HEK293 (cell line): ENCODE measurements around the gene ENSA.
"Not testable (repeated sequence)": the region's sequence is repeated elsewhere in the genome, so short reads cannot be mapped to it uniquely, and the experiment has no call there.

Source experiments
- CTCF ChIA-PET: fragments of 350-600 bp; formaldehyde crosslinking; extraction: SDS; loops from one replicate; lab custom pipeline; 2021; ENCODE audit warnings: antibody characterized with exemption; lab: Yijun Ruan, JAX
- POLR2A ChIA-PET: fragments of 300-600 bp; formaldehyde crosslinking; extraction: SDS; loops from one replicate; lab custom pipeline; 2020; ENCODE audit warnings: antibody characterized with exemption, inconsistent platforms; lab: Yijun Ruan, JAX
- H3K27ac ChIP-seq: fragments of 200-500 bp; sonication (Bioruptor generic); 2 replicates; pipeline ENCODE4 v1.5.1; 2014; ENCODE audit warnings: low read depth, low read length, control low read depth, inconsistent platforms; ENCODE audit errors: extremely low read depth
- H3K36me3 ChIP-seq, 2 experiments: fragments of 200-500 bp in 1 of 2; sonication (Bioruptor generic) in 1 of 2; 1 replicate in 1 of 2; 2 replicates in 1 of 2; pipeline ENCODE4 v1.5.1; 2014 to 2017; ENCODE audit warnings: inconsistent platforms in 2 of 2, low read length in 2 of 2; ENCODE audit not compliant: control insufficient read depth in 2 of 2, insufficient read depth in 1 of 2
- H3K4me1 ChIP-seq: fragments of 200-500 bp; sonication (Bioruptor generic); 2 replicates; pipeline ENCODE4 v1.5.1; 2014; ENCODE audit warnings: mild to moderate bottlenecking, low read length, inconsistent platforms; ENCODE audit not compliant: control insufficient read depth, insufficient read depth
- H3K4me3 ChIP-seq: 2 replicates; pipeline ENCODE4 v1.5.1; 2011; ENCODE audit warnings: low read depth, mild to moderate bottlenecking, control low read depth, low read length, moderate library complexity
- H3K9me3 ChIP-seq: fragments of 200-500 bp; sonication (Bioruptor generic); 2 replicates; pipeline ENCODE4 v1.5.1; 2014; ENCODE audit warnings: low read depth, low read length, inconsistent platforms; ENCODE audit not compliant: control insufficient read depth, insufficient read depth
- CTCF ChIP-seq: fragments of 450-650 bp; formaldehyde crosslinking; IDR thresholded peaks from 2 replicates; pipeline ENCODE4 v1.5.1; 2016; ENCODE audit warnings: missing biosample characterization, missing genetic modification characterization
- MEIS1 ChIP-seq: sonication (generic); formaldehyde crosslinking; IDR thresholded peaks from 2 replicates; pipeline ENCODE4 v1.8.1; 2022; ENCODE audit warnings: missing genetic modification reagents, mild to moderate bottlenecking, borderline replicate concordance
- RBAK ChIP-seq: fragments of 450-650 bp; formaldehyde crosslinking; IDR thresholded peaks from 2 replicates; pipeline ENCODE4 v1.5.1; 2016; ENCODE audit warnings: missing biosample characterization, missing genetic modification characterization
- SCRT2 ChIP-seq: fragments of 450-650 bp; formaldehyde crosslinking; IDR thresholded peaks from 2 replicates; pipeline ENCODE4 v1.5.1; 2016; ENCODE audit warnings: missing biosample characterization, missing genetic modification characterization
- SP7 ChIP-seq: fragments of 450-650 bp; formaldehyde crosslinking; IDR thresholded peaks from 2 replicates; pipeline ENCODE4 v1.5.1; 2016; ENCODE audit warnings: missing biosample characterization, missing genetic modification characterization
- TCF7L2 ChIP-seq: IDR thresholded peaks from 2 replicates; pipeline ENCODE4 v1.6.1; 2011; ENCODE audit warnings: low read depth, mild to moderate bottlenecking, inconsistent platforms, low read length, moderate library complexity, borderline replicate concordance
- ZBTB1 ChIP-seq: fragments of 450-650 bp; formaldehyde crosslinking; IDR thresholded peaks from 2 replicates; pipeline ENCODE4 v1.5.1; 2016; ENCODE audit warnings: missing biosample characterization, missing genetic modification characterization
- ZBTB49 ChIP-seq: fragments of 450-650 bp; formaldehyde crosslinking; IDR thresholded peaks from 2 replicates; pipeline ENCODE4 v1.5.1; 2016; ENCODE audit warnings: missing biosample characterization, missing genetic modification characterization, low read depth
- ZEB2 ChIP-seq: fragments of 450-650 bp; formaldehyde crosslinking; IDR thresholded peaks from 2 replicates; pipeline ENCODE4 v1.5.1; 2016; ENCODE audit warnings: missing biosample characterization, missing genetic modification characterization
- ZNF10 ChIP-seq: fragments of 450-650 bp; formaldehyde crosslinking; IDR thresholded peaks from 2 replicates; pipeline ENCODE4 v1.5.1; 2017; ENCODE audit warnings: missing biosample characterization, missing genetic modification characterization
- ZNF121 ChIP-seq: fragments of 450-650 bp; formaldehyde crosslinking; IDR thresholded peaks from 2 replicates; pipeline ENCODE4 v1.5.1; 2016; ENCODE audit warnings: missing biosample characterization, missing genetic modification characterization
- ZNF132 ChIP-seq: fragments of 450-650 bp; formaldehyde crosslinking; IDR thresholded peaks from 2 replicates; pipeline ENCODE4 v1.5.1; 2017; ENCODE audit warnings: missing biosample characterization, missing genetic modification characterization, borderline replicate concordance
- ZNF157 ChIP-seq: fragments of 450-650 bp; formaldehyde crosslinking; IDR thresholded peaks from 2 replicates; pipeline ENCODE4 v1.5.1; 2016; ENCODE audit warnings: missing biosample characterization, missing genetic modification characterization
- ZNF362 ChIP-seq: fragments of 450-650 bp; formaldehyde crosslinking; IDR thresholded peaks from 2 replicates; pipeline ENCODE4 v1.5.1; 2016; ENCODE audit warnings: missing biosample characterization, missing genetic modification characterization
- ZNF548 ChIP-seq: fragments of 450-650 bp; formaldehyde crosslinking; IDR thresholded peaks from 2 replicates; pipeline ENCODE4 v1.5.1; 2016; ENCODE audit warnings: missing biosample characterization, missing genetic modification characterization
- ZNF558 ChIP-seq: fragments of 450-650 bp; formaldehyde crosslinking; IDR thresholded peaks from 2 replicates; pipeline ENCODE4 v1.5.1; 2016; ENCODE audit warnings: missing biosample characterization, missing genetic modification characterization
- ZNF571 ChIP-seq: fragments of 450-650 bp; formaldehyde crosslinking; IDR thresholded peaks from 2 replicates; pipeline ENCODE4 v1.5.0; 2017; ENCODE audit warnings: missing biosample characterization, missing genetic modification characterization
- ZNF626 ChIP-seq: fragments of 450-650 bp; sonication (Bioruptor Pico); formaldehyde crosslinking; IDR thresholded peaks from 2 replicates; pipeline ENCODE4 v1.5.1; 2018; ENCODE audit warnings: missing biosample characterization, missing genetic modification characterization, inconsistent platforms
- ZNF792 ChIP-seq: fragments of 450-650 bp; formaldehyde crosslinking; IDR thresholded peaks from 2 replicates; pipeline ENCODE4 v1.5.1; 2016; ENCODE audit warnings: missing biosample characterization, missing genetic modification characterization
- ZNF843 ChIP-seq: fragments of 450-650 bp; formaldehyde crosslinking; IDR thresholded peaks from 2 replicates; pipeline ENCODE4 v1.5.1; 2016; ENCODE audit warnings: missing biosample characterization, missing genetic modification characterization
- ZSCAN18 ChIP-seq: fragments of 450-650 bp; formaldehyde crosslinking; IDR thresholded peaks from 2 replicates; pipeline ENCODE4 v1.5.1; 2016; ENCODE audit warnings: missing biosample characterization, missing genetic modification characterization
- ZSCAN4 ChIP-seq: fragments of 450-650 bp; formaldehyde crosslinking; IDR thresholded peaks from 2 replicates; pipeline ENCODE4 v1.5.1; 2017; ENCODE audit warnings: missing biosample characterization, missing genetic modification characterization

Gene ENSA

DNA sequence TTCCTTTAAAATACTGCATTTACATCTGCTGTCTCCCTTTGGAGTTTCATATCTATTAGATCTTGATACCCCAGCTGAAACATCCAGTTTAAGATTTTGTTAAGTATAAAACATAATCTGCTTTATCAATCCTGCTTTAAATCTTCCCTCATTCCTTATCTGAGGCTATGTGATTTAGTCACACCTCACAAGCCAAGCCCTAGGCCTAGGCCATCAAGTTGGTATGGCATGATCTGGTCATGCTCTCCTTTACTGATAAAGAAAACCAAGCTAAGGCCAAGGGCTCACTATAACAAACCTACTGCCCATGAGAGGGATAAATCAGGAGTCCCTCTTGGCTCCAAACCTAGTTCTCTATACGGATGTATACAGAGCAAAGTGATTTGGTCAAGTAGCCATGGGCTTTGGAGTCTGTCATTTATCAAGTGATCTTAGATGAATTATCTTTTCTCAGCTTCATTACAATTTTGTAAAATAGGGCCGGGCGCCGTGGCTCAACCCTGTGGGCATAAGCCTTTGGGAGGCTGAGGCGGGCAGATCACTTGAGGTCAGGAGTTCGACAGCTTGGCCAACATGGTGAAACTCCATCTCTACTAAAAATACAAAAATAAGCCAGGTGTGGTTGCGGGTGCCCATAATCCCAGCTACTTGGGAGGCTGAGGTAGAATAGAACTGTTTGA, 22.8 kb downstream of the ENSA start (continued):
- no peak for TF ChIP-seq ZBTB49

- H3K36me3 ChIP-seq, H3K4me1 ChIP-seq, H3K27ac ChIP-seq, H3K4me3 ChIP-seq, H3K9me3 ChIP-seq: not testable (repeated sequence)
- POLR2A ChIA-PET: interaction anchor here (0.6 to 3.4 kb wide), 4 partner anchors 26 to 269 kb away, joined by 3 to 23 read pairs (median 4); partner anchors contain the start of gene MCL1
- CTCF ChIA-PET: interaction anchor here (1.1 to 1.8 kb wide), 2 partner anchors 17 to 73 kb away, joined by 3 to 8 read pairs; no protein-coding TSS in a partner anchor
- TF ChIP-seq ZNF362 (tag by site-specific recombination) (0 out of 2 replicates have a peak, but pooled peaks have one; percentile 60), ZNF121 (0 out of 2 replicates have a peak, but pooled peaks have one; percentile 15)
Observed at GRCh38 chr1:150605451-150605731, 24.0 kb downstream of the ENSA start.

DNA sequence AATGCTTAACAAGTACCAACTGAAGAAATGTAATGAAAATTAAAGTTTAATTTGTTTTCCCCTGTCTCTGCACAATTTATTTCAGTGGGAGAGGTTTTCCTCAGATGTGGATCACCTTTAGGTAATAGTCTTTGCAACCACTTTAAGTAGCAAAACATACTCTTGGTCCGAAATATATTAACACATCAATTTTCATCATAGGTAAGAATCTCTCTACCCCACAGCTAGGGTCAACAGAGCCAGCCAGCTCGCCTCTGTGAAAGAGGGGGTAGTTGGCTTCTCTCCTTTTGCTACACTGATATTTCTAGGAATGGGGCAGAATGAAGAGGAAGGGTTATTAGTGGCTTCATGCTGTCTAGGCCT, 25.2 kb downstream of the ENSA start:
- H3K36me3 ChIP-seq: peaks cover 2 to 10% of the 10 kb centered on the region in 2 experiments; a peak in 2 of 3 replicates
- CTCF ChIA-PET: interaction anchor here (1.8 to 2.1 kb wide), 3 partner anchors 18 to 44 kb away, joined by 4 to 9 read pairs (median 8); partner anchors contain the start of gene MCL1
- no peak for TF ChIP-seq ZNF792 (tag by site-specific recombination)
- TF ChIP-seq ZNF626: no peak
- TF ChIP-seq ZNF548 (tag by site-specific recombination): no peak
- no peak for TF ChIP-seq ZNF558
- TF ChIP-seq ZSCAN4 (tag by site-specific recombination): no peak
- TF ChIP-seq ZBTB1: no peak
- no peak for TF ChIP-seq CTCF (tag by site-specific recombination)
- no peak for TF ChIP-seq ZSCAN18 (tag by site-specific recombination)
- no peak for TF ChIP-seq ZNF362 (tag by site-specific recombination)
- TF ChIP-seq ZNF843 (tag by site-specific recombination): no peak
- TF ChIP-seq MEIS1: no peak
- TF ChIP-seq SCRT2 (tag by site-specific recombination): no peak
- TF ChIP-seq SP7 (tag by site-specific recombination): no peak
- TF ChIP-seq ZNF10 (tag by site-specific recombination): no peak
- TF ChIP-seq ZNF571: no peak
- TF ChIP-seq ZEB2 (tag by site-specific recombination): no peak
- TF ChIP-seq ZNF157: no peak
- no peak for TF ChIP-seq TCF7L2
- TF ChIP-seq RBAK (tag by site-specific recombination): no peak
- TF ChIP-seq ZNF132: no peak
- POLR2A ChIA-PET: interaction anchor here (0.6 to 3.4 kb wide), 2 partner anchors 25 kb away, joined by 4 to 23 read pairs; partner anchors contain the start of genes ENSA and MCL1
- no peak overlapping the region for H3K4me3 ChIP-seq
- peak overlapping the region; percentile 17; the same call in 1 of the 2 replicates for H3K27ac ChIP-seq
- H3K9me3 ChIP-seq: no peaks in the 10 kb centered on the region
- peaks cover 3% of the 10 kb centered on the region; the same call in 1 of the 2 replicates for H3K4me1 ChIP-seq
